SU-DHL-6 (cell line): ENCODE data around the gene PLXDC2.

Experiments used
- H2AFZ ChIP-seq: fragments of 200-600 bp; sonication (generic); 2 replicates; pipeline ENCODE4 v1.6.1; 2014; ENCODE audit warnings: low read depth, mild to moderate bottlenecking, moderate library complexity, mixed read lengths, antibody characterized with exemption, low read length; ENCODE audit not compliant: severe bottlenecking
- H3F3A ChIP-seq: fragments of 200-600 bp; shearing (Covaris generic); 2 replicates; pipeline ENCODE4 v1.6.0; 2016; ENCODE audit warnings: antibody characterized with exemption, mild to moderate bottlenecking; ENCODE audit not compliant: insufficient read depth
- H3K27ac ChIP-seq: fragments of 200-600 bp; sonication (generic); 2 replicates; pipeline ENCODE4 v1.5.1; 2016; ENCODE audit warnings: low read depth, mild to moderate bottlenecking, low read length, moderate library complexity, mixed read lengths
- H3K27me3 ChIP-seq: fragments of 200-600 bp; sonication (generic), shearing (Covaris generic); 2 replicates; pipeline ENCODE4 v1.6.0; 2014; ENCODE audit warnings: mild to moderate bottlenecking, low read length
- H3K36me3 ChIP-seq: fragments of 200-600 bp; sonication (generic); 2 replicates; pipeline ENCODE4 v1.6.1; 2014; ENCODE audit warnings: mild to moderate bottlenecking, low read length, mixed read lengths
- H3K4me2 ChIP-seq: fragments of 300-600, 200-600 bp; shearing (Covaris generic), sonication (generic); 2 replicates; pipeline ENCODE4 v1.6.0; 2014; ENCODE audit warnings: low read length, low read depth, mild to moderate bottlenecking; ENCODE audit not compliant: poor library complexity, severe bottlenecking
- H3K4me3 ChIP-seq: fragments of 200-600 bp; sonication (generic); 2 replicates; pipeline ENCODE4 v1.5.1; 2014; ENCODE audit warnings: antibody characterized with exemption, low read length, mild to moderate bottlenecking, mixed read lengths; ENCODE audit not compliant: insufficient read depth, poor library complexity, severe bottlenecking
- H3K79me2 ChIP-seq: fragments of 200-600 bp; sonication (generic); 2 replicates; pipeline ENCODE4 v1.6.1; 2014; ENCODE audit warnings: mild to moderate bottlenecking, low read length, moderate library complexity; ENCODE audit not compliant: insufficient read depth
- H3K9ac ChIP-seq: fragments of 200-600 bp; sonication (generic); 2 replicates; pipeline ENCODE4 v1.7.0; 2014; ENCODE audit warnings: mild to moderate bottlenecking, low read length
- H3K9me2 ChIP-seq: fragments of 200-600 bp; sonication (generic); replicated peaks from 2 replicates; pipeline ENCODE4 v1.6.1; 2014; ENCODE audit warnings: low read length; ENCODE audit not compliant: insufficient read depth
- H3K9me3 ChIP-seq: fragments of 200-600 bp; sonication (generic); 2 replicates; pipeline ENCODE4 v1.6.1; 2014; ENCODE audit warnings: low read length, mixed read lengths; ENCODE audit not compliant: insufficient read depth
- H4K20me1 ChIP-seq: fragments of 200-600 bp; sonication (generic); 2 replicates; pipeline ENCODE4 v1.6.1; 2014; ENCODE audit warnings: low read depth, mild to moderate bottlenecking, antibody characterized with exemption, low read length, moderate library complexity, mixed read lengths
- EZH2phosphoT487 ChIP-seq: fragments of 200-600 bp; sonication (generic), shearing (Covaris generic); conservative IDR thresholded peaks from 2 replicates; pipeline ENCODE4 v1.6.1; 2018; ENCODE audit warnings: mild to moderate bottlenecking, antibody characterized with exemption, low read length, moderate library complexity, mixed read lengths
- TF ChIP-seq, protein P1 (sequence below): fragments of 200-600 bp; sonication (generic); IDR thresholded peaks from one replicate; pipeline ENCODE4 v1.5.1; 2017; ENCODE audit warnings: antibody characterized with exemption, mild to moderate bottlenecking, low read length, moderate library complexity; ENCODE audit not compliant: insufficient read depth, poor library complexity, severe bottlenecking

The PLXDC2 gene

DNA sequence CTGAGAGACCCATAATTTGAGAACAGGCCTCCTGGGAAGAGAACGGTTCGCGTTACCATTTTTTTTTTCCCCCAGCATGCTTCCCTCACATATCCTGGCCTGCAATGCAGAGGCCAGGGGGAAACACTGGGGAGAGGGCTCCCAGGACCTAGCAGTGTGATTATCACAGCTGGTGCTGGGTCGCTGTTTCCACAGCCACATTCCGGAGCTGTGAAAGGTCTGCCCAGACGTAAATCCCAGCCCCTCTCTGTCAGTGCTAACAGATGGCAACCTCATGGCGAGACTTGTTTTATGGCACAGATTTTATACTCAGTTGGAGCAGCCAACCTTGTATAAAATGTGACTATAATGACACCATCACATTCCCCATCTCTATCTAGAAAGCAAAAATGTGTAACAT lies 150.5 kb downstream of the PLXDC2 start:
- Histone ChIP-seq H3K27ac (no peak overlapping the region), H3K9me3 (no peaks in the 10 kb centered on the region), H3K79me2 (no peaks in the 10 kb centered on the region), H2AFZ (no peak overlapping the region), H3K36me3 (no peaks in the 10 kb centered on the region), H3K9me2 (no peaks in the 10 kb centered on the region), H4K20me1 (no peaks in the 10 kb centered on the region), H3K27me3 (no peaks in the 10 kb centered on the region), H3F3A (no peaks in the 10 kb centered on the region), H3K4me3 (no peak overlapping the region), H3K9ac (no peak overlapping the region), H3K4me2 (no peak overlapping the region)
- TF ChIP-seq, protein P1, sequence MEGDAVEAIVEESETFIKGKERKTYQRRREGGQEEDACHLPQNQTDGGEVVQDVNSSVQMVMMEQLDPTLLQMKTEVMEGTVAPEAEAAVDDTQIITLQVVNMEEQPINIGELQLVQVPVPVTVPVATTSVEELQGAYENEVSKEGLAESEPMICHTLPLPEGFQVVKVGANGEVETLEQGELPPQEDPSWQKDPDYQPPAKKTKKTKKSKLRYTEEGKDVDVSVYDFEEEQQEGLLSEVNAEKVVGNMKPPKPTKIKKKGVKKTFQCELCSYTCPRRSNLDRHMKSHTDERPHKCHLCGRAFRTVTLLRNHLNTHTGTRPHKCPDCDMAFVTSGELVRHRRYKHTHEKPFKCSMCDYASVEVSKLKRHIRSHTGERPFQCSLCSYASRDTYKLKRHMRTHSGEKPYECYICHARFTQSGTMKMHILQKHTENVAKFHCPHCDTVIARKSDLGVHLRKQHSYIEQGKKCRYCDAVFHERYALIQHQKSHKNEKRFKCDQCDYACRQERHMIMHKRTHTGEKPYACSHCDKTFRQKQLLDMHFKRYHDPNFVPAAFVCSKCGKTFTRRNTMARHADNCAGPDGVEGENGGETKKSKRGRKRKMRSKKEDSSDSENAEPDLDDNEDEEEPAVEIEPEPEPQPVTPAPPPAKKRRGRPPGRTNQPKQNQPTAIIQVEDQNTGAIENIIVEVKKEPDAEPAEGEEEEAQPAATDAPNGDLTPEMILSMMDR, result no peak
- no peak for TF ChIP-seq EZH2phosphoT487

DNA sequence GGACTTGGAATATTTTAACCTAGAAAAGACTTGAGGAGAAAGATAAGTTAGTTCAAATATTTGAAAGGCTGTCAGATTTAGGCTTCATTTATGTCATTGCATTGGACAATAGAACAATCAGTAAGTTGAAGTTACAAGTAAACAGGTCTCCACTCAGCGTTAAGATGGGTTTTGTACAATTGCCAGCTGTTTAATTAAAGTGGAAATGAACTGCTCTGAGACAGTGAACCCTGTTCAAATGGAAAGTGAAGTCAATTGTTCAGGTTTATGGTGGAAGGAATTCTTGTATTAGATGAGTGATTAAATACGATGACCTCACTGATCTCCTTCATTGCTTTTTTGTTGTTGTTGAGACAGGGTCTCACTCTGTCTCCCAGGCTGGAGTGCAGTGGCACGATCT lies 151.7 kb downstream of the PLXDC2 start:
- Histone ChIP-seq H3K9me3 (no peaks in the 10 kb centered on the region), H3K36me3 (no peaks in the 10 kb centered on the region), H3K9ac (no peak overlapping the region), H3K4me3 (no peak overlapping the region), H3K27me3 (no peaks in the 10 kb centered on the region), H3F3A (no peaks in the 10 kb centered on the region), H3K4me2 (no peak overlapping the region), H3K9me2 (no peaks in the 10 kb centered on the region), H3K79me2 (no peaks in the 10 kb centered on the region), H3K27ac (no peak overlapping the region), H2AFZ (no peak overlapping the region), H4K20me1 (no peaks in the 10 kb centered on the region)
- TF ChIP-seq EZH2phosphoT487, result no peak
- TF ChIP-seq, protein P1, result no peak

DNA sequence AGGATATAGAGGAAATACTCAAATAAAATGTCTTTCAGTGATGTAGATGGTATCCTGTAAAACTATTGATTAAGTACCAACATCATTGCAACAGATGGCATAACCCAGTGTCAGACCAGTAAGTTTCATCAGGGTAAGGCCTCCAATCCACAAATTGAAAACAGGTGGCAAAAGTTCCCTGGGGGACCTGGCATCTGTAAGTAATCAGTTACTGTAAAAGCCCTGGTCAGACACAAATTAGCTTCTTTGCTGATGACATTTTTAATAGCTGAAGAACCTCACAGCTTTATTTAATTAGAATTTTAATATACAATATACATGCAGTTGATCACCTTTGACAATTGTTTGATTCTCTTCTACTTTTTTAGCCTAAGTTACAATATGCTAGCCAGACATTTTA lies 152.5 kb downstream of the PLXDC2 start:
- Histone ChIP-seq H3K9ac (no peak overlapping the region), H3K4me2 (no peak overlapping the region), H3K4me3 (no peak overlapping the region), H2AFZ (no peak overlapping the region), H3K79me2 (no peaks in the 10 kb centered on the region), H3F3A (no peaks in the 10 kb centered on the region), H3K9me2 (no peaks in the 10 kb centered on the region), H3K36me3 (no peaks in the 10 kb centered on the region), H3K27me3 (no peaks in the 10 kb centered on the region), H3K9me3 (no peaks in the 10 kb centered on the region), H3K27ac (no peak overlapping the region), H4K20me1 (no peaks in the 10 kb centered on the region)
- TF ChIP-seq, protein P1, result no peak
- no peak for TF ChIP-seq EZH2phosphoT487
